Loucy (cell line): Measurements from ENCODE around the gene SLCO6A1.

Experiments
- H2AFZ ChIP-seq: fragments of 200-600 bp; sonication (generic); 2 replicates; pipeline ENCODE4 v1.6.0; 2016; ENCODE audit warnings: antibody characterized with exemption, mild to moderate bottlenecking, low read length, moderate library complexity
- H3F3A ChIP-seq: fragments of 200-600 bp; 2 replicates; pipeline ENCODE4 v1.6.0; 2016; ENCODE audit warnings: antibody characterized with exemption, low read depth, mild to moderate bottlenecking
- H3K27me3 ChIP-seq: fragments of 200-600 bp; sonication (generic); 2 replicates; pipeline ENCODE4 v1.6.1; 2014; ENCODE audit warnings: low read length, mild to moderate bottlenecking; ENCODE audit not compliant: insufficient read depth, poor library complexity, severe bottlenecking
- H3K36me3 ChIP-seq: fragments of 200-600 bp; sonication (generic); 2 replicates; pipeline ENCODE4 v1.6.1; 2016; ENCODE audit warnings: low read length; ENCODE audit not compliant: insufficient read depth
- H3K4me1 ChIP-seq: fragments of 200-600 bp; sonication (generic); 2 replicates; pipeline ENCODE4 v1.5.1; 2014; ENCODE audit warnings: low read length, mild to moderate bottlenecking; ENCODE audit not compliant: insufficient read depth, poor library complexity, severe bottlenecking
- H3K4me2 ChIP-seq: fragments of 200-600 bp; sonication (generic); 2 replicates; pipeline ENCODE4 v1.6.0; 2014; ENCODE audit warnings: antibody characterized with exemption, low read length, low read depth, mild to moderate bottlenecking; ENCODE audit not compliant: poor library complexity, severe bottlenecking
- H3K4me3 ChIP-seq: fragments of 200-600 bp; sonication (generic); 2 replicates; pipeline ENCODE4 v1.5.1; 2014; ENCODE audit warnings: low read length, mild to moderate bottlenecking, mixed read lengths; ENCODE audit not compliant: poor library complexity, severe bottlenecking
- H3K79me2 ChIP-seq: fragments of 200-600 bp; sonication (generic); 2 replicates; pipeline ENCODE4 v1.6.1; 2014; ENCODE audit warnings: low read length; ENCODE audit not compliant: insufficient read depth
- H3K9ac ChIP-seq: fragments of 200-600 bp; sonication (generic); 2 replicates; pipeline ENCODE4 v1.6.0; 2014; ENCODE audit warnings: mild to moderate bottlenecking, low read depth, low read length, moderate library complexity; ENCODE audit not compliant: poor library complexity, severe bottlenecking
- H3K9me2 ChIP-seq: fragments of 200-600 bp; sonication (generic); replicated peaks from 2 replicates; pipeline ENCODE4 v1.6.1; 2016; ENCODE audit warnings: low read depth, low read length, mixed read lengths
- H3K9me3 ChIP-seq: fragments of 200-600 bp; sonication (generic); 2 replicates; pipeline ENCODE4 v1.6.1; 2014; ENCODE audit warnings: mild to moderate bottlenecking, antibody characterized with exemption, low read length, low read depth; ENCODE audit not compliant: insufficient read depth
- H4K20me1 ChIP-seq: fragments of 200-600 bp; sonication (generic); 2 replicates; pipeline ENCODE4 v1.6.0; 2014; ENCODE audit warnings: antibody characterized with exemption, low read length, mild to moderate bottlenecking; ENCODE audit not compliant: insufficient read depth, poor library complexity, severe bottlenecking
- CTCF ChIP-seq: fragments of 200-600 bp; sonication (generic); conservative IDR thresholded peaks from 2 replicates; pipeline ENCODE4 v1.5.1; 2014; ENCODE audit warnings: mild to moderate bottlenecking, antibody characterized with exemption, low read length
- EZH2phosphoT487 ChIP-seq: fragments of 200-600 bp; IDR thresholded peaks from 2 replicates; pipeline ENCODE4 v1.6.1; 2018; ENCODE audit warnings: antibody characterized with exemption, mild to moderate bottlenecking, moderate library complexity, borderline replicate concordance

The SLCO6A1 gene

GRCh38 chr5:102388235-102388634, 110.6 kb downstream of the SLCO6A1 start:
- Histone ChIP-seq H3F3A (no peaks in the 10 kb centered on the region), H2AFZ (no peak overlapping the region), H3K9me2 (no peaks in the 10 kb centered on the region), H3K27me3 (no peaks in the 10 kb centered on the region), H3K4me1 (no peaks in the 10 kb centered on the region), H3K4me2 (no peak overlapping the region), H3K36me3 (no peaks in the 10 kb centered on the region), H3K9me3 (no peaks in the 10 kb centered on the region), H3K4me3 (no peak overlapping the region), H3K9ac (no peak overlapping the region), H4K20me1 (no peaks in the 10 kb centered on the region), H3K79me2 (no peaks in the 10 kb centered on the region)
- TF ChIP-seq CTCF (no peak), EZH2phosphoT487 (no peak)

- Histone ChIP-seq H3K9me3 (no peaks in the 10 kb centered on the region), H4K20me1 (no peaks in the 10 kb centered on the region), H3K27me3 (no peaks in the 10 kb centered on the region), H3K4me2 (no peak overlapping the region), H3K4me3 (no peak overlapping the region), H3K9me2 (no peaks in the 10 kb centered on the region), H3K9ac (no peak overlapping the region), H3K4me1 (no peaks in the 10 kb centered on the region), H3K36me3 (no peaks in the 10 kb centered on the region), H3K79me2 (no peaks in the 10 kb centered on the region), H2AFZ (no peak overlapping the region), H3F3A (no peaks in the 10 kb centered on the region)
- TF ChIP-seq EZH2phosphoT487, result no peak
These were observed 113.4 kb downstream of the SLCO6A1 start for GRCh38 chr5:102385365-102385764.

GRCh38 chr5:102380174-102380573, 118.6 kb downstream of the SLCO6A1 start:
- Histone ChIP-seq H3K9ac (no peak overlapping the region), H2AFZ (no peak overlapping the region), H3K36me3 (no peaks in the 10 kb centered on the region), H3K9me2 (no peaks in the 10 kb centered on the region), H3K4me3 (no peak overlapping the region), H3K27me3 (no peaks in the 10 kb centered on the region), H3K9me3 (no peaks in the 10 kb centered on the region), H3K4me2 (no peak overlapping the region), H3F3A (no peaks in the 10 kb centered on the region), H4K20me1 (no peaks in the 10 kb centered on the region), H3K79me2 (no peaks in the 10 kb centered on the region), H3K4me1 (no peaks in the 10 kb centered on the region)
- no peak for TF ChIP-seq EZH2phosphoT487
- no peak for TF ChIP-seq CTCF

GRCh38 chr5:102375876-102376275, 122.9 kb downstream of the SLCO6A1 start:
- Histone ChIP-seq H3K9me2 (no peaks in the 10 kb centered on the region), H3K9ac (no peak overlapping the region)
- TF ChIP-seq CTCF (no peak), EZH2phosphoT487 (no peak)

More at GRCh38 chr5:102375876-102376275, 122.9 kb downstream of the SLCO6A1 start:
- Histone ChIP-seq H2AFZ (no peak overlapping the region), H3K79me2 (no peaks in the 10 kb centered on the region), H3K4me2 (no peak overlapping the region), H3K27me3 (no peaks in the 10 kb centered on the region), H3K4me1 (no peaks in the 10 kb centered on the region), H3F3A (no peaks in the 10 kb centered on the region), H4K20me1 (no peaks in the 10 kb centered on the region), H3K9me3 (no peaks in the 10 kb centered on the region), H3K4me3 (no peak overlapping the region), H3K36me3 (no peaks in the 10 kb centered on the region)
